SW480 (cell line): ENCODE data around the gene HEMK1.

Experiments used
- DNase-seq: peaks from one replicate; pipeline ENCODE4 v3.0.0-alpha.2; 2016; ENCODE audit warnings: low spot score

Gene HEMK1

DNA sequence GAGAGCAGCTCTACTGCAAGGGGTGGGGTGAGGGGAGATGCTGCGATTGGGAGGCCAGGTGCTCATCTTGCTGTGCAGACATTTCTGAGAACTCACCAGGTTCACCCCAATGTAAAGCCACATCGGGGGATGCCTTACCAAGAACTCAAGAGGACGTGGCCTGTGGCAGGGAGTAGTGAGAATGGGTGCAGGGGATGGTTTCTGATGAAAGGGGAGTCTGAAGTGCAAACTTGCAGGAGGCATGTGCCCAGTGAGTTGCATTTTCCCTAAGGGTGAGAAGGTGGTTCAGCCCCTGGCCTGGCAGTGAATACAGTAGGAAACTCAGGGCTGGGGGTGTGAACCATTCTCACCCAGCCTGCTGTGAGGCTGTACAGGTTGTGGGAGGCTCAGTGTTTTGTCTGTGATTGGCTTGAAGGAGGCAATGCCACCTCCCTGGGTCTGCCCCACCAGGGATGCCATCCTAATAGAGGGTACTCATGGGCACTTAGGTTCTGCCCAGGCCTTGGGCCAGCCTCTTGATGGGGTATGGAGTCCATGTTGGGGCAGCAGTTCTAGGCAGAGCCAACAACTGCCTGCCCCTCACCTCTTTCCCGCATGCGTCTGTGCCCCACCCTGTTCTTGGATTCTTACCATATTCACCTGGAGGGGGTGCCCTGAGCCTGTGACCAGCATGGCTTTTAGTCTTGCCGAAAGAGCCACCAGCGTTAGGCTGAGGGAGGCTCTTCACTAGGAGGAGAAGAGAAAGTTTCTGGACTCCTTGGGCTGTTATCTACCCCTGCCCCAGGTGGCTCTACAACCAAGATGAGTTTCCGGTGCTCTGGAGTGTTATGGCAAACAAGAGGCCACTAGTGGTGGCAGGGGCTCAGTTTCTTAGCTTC, 4.5 kb downstream of the HEMK1 start:
- DNase-seq, result no peak

DNA sequence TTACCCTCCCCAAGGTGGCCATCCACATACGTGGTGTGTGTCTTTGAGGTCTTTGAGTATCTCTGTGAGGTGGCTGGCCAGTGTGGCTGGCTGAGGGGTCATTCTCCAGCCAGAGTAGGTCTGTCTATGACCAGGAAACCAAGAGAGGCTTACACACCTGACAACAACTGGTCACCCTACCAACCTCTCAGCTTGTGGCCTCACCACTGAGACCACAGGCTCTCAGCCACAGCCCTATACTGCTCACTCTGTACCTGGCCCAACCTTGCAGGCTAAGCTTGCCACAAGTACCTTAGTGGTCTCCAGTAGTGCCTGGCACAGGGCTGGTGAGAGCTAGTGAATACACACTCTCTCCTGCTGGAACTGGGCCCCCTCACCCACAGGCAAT, 5.1 kb downstream of the HEMK1 start:
- no peak for DNase-seq

DNA sequence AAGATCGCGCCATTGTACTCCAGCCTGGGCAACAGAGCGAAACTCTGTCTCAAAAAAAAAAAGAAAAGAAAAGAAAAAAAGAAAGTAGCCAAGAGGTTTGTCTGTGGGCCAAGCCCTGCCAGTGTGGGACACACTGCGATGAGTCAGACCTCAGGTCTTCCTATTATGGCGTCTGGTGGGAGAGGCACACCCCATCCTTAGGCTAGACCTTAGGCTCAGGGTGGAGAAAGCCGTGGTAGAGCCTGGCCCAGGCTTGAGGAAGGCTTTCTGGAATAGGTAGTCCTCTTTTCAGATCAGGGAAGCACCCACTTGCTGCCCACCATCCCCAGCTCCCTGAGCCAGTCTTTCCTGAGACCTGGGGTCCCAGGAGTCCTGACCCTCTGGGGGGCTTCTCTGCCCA, 6.0 kb downstream of the HEMK1 start:
- no peak for DNase-seq

DNA sequence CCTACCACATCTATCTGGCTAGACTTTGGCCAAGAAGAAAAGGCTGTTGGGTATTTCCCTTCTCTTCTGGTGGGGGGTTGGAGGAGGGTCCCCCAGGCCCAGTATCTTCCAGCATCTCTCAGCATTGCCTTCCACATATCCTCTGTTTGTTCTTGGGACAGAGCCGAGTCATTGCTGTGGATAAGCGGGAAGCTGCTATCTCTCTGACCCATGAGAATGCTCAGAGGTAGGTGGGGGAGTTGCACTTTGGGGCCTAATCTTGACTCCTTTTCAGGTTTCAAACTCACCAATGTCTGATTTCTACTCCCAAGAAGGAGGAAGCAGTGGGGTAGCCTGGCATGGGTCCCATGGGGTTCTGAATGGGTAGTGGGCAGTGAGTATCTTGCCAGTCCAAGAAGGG, 8.0 kb downstream of the HEMK1 start:
- DNase-seq, result no peak

DNA sequence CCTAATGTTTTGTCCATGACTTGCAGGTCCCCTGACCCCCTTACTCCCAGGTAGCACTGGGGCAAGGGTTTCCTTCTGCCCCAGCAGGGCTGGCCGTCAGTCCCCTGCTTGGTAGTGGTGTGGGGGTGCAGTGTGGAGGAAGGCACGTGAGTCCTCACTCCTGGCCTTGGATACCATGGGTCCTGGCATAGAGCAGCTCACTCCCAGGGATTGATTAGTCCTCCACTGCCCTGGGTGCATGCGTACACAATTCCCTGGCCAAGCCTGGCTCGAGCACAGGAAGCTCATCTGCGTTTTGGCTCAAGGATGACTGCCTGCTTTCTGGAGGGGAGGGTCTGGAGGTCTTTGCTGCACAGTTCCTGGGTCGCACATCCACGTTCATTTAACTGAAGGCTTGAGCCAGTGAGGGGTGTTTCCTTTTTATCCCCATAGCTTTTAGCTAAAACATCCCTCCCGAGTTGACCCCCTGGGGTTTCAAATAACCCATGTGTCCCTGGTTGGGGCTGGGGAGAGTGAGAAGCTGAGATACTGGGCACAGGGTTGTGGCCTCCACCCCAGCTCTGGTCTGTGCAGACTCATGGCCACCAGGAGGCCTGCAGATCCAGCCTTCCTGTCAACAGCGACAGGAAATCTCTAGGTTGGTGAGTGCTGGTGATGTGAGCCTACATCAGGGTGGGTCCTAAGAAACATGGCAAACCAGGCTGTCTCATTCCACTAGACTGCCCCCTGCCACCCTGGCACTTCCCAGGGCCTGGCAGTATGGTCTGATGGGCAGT, 11.5 kb downstream of the HEMK1 start:
- no peak for DNase-seq

DNA sequence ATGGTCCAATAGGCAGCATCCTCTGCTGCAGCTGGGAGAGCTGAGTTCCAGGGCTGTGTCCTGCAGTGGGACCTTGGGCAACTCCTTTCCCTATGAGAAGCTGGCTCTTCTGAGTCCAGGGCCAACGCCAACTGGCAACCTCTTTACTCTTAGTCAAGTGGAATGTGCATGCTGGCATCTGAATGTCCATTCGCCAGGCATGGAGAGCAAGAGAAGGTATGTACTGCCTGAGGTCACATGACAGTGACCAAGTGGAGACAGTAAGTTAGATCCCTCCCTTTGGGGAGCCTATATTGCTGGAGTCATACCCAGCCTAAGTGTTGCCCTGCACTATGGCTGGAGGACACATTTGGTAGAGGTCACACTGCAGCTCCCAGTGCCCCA, 12.1 kb downstream of the HEMK1 start:
- no peak for DNase-seq

DNA sequence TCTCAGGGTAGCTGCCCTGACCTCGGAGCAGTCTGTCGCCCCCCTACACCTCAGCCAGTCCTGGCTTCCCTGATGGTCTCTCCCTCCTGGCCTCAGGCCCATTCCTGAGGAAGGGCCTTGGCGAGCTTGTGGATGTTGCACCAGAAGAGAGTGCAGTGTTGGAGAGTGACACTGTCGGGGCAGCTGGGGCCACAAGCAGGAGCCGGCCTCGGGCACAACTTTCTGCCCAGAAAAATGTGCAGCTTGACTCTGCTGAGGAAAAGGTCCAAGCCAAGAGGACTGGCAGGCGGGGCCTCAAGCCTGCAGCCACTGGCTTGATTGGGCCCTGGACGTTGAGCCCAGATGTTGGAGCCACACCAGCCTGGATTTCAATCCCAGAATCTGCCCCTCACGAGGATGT, 12.8 kb downstream of the HEMK1 start:
- DNase-seq, result no peak

DNA sequence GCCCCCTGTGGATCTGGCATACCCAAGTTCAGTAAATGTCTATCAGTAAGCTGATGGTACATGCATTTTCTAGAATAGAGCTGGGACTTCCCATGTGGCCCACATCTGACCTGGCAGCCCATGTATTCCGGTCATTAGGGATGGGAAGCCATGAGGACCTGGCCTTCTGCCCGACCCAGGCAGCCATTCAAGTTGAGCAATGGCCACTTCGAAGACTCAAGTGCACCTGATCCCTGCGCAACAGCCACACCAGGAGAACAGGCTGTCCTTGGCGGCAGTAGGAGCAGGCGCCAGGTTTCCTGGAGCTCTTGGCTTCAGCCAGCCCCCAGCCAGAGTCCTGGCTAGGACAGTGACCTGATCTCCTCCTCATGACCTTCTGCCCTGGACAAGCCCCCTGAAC, 14.6 kb downstream of the HEMK1 start:
- no peak for DNase-seq

DNA sequence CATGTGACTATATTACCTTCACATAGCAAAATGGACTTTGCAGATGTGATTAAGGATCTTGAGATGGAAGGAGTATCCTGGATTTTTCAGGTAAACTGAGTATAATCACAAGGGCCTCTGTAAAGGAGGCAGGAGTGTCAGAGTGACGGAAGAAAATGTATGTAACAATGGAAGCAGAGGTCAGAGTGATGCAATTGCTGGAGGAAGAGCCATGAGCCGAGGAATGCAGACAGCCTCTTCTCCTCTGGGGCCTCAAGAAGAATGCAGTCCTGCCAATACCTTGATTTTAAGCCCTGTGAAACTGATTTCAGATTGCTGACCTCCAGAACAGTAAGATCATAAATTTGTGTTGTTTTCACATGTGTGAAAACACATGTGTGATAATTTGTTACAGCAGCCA, 15.1 kb downstream of the HEMK1 start:
- DNase-seq, result no peak

DNA sequence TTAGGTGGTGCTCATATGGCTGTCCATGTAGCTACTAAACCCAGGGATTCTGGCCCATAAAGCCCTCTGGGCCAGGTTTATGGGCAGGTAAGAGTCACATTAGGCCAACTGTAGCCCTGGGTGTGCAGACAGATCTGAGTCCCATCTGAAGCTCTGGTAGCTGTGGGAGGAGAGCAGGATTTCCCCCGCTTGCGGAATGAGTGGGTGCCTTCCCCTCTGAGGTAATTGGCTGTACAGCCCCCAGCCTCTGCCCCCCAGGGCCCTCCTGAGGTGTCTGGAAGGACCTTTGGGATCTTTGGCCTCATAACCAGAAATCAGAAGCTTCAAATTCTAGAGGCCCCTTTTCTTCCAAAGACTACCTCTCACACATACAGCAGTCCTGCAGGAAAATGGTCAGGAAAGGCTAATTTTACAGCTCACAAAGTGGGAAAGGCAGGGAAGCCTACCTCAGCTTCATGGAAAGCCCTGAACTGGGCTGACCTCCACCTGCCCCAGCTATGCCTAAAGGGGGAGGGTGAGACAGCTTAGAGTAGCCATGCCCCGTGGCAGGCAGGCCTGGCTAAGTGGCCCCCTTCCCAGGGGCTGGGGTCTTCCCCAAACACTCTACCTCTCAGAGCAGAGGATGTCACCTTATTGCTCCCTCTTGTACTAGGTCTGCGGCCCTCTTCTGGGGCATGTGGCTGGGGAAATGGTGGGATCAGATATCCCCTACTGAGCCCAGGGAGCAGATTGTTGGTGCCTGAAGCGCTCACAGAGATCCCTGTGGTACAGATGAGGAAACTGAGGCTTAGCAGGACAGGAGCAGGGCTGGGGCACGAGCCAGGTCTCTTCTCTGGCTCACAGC, 16.8 kb downstream of the HEMK1 start:
- no peak for DNase-seq

DNA sequence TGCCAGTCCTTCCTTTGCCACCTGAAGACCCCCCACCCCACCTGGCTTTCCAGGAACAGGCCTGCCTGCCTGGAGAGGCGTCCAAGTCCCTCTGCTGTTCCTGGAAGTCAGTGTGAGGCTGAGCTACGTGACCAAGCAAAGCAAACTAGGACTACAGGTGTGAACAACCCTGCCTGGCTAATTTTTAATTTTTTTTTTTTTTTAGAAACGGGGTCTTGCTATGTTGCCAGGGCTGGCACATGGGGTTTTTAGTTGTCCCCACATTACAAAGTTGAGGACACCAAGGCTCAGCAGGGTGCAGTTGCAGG, 17.4 kb downstream of the HEMK1 start:
- no peak for DNase-seq

DNA sequence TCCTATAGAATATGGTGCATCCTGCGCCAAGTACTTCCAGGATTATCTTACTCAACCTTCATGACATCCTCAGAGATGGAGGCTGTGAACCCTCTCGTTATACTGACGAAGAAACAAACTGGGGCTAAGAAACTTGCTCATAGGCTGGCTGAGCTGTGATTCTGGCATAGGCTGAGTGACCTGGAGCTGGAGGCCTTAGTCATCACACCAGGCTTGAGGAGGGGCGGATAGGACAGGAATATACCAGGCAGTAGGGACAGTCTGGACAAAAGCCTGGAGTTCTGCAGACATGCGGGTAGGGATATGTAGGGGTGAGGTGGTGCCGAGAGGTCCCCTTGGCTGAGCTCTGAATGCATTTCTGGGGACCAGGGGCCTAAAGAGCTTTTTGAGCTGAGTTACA, 18.1 kb downstream of the HEMK1 start:
- no peak for DNase-seq

DNA sequence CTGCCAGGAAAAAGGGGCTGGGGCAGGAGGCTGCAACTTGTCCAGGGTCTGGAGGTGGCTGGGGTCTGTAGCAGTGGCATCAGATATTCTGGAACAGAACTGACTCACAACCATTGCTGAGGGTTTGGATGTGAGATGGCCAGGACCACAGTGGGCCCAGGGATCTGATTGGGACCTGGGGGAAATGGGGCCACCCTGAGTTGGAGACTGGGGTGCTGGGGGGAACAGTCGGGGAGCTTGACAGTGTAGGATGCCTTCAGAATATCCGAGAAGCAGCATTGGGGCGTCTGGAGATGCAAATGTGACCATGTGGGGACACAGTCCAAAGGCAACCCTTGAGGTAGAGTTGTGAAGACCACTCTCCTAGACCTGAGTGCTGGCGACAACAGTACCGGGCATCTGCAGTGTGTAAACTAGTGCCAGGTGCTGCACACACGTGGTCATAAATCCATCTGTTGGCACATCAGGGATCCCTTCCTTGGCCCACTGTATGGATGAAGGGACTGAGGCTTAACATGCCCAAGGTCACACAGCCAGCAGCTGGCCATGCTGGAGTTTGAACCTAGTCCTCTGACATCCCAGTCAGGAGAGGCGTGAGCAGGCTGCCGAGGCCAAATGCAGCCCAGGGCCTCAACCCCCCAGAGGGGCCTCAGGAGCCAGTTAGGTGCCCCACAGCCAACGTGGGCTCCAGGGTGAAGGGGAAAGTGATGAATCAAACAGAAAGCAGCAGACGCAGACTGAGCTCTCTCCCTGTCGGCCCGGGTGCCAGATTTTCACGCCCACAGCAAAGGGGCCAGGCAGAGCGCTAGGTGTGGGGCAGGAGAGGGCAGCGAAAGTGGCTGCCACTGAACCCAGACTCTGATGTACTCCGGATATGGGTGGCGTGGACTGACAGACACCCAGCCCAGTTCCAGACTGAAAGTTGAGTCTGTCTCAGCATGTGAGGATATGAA, 18.8 kb downstream of the HEMK1 start:
- DNase-seq, result no peak

DNA sequence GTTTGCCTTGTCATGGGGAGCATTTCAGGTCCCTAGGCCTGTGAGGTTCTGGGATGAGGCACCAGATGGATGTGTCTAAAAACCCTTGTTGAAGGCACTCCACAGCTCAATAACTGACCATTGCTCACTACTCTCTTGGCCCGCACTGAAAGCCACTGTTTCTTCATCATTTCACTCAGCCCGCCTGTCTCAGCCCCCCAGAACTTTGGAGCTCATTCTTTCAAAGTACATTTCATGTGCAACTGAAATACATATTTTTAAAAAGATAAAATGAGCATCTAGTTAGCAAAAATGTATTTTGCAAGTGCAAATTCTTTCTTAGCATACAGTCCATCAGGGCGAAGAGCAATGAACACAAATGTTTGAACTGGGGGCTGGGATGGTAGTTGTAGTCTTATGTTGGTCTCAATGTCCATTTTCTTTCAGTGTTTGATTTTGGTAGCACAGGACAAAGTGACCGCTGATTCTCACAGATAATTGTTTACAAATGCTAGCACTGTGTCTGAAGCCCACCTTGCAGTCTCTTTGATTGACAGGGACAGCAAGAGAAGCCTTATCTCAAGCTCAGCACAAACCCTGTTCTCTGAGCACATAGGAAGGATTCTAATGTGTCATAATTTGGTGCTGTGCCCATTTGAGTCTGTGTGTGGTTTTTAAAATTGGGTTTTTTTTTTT, 19.6 kb downstream of the HEMK1 start:
- DNase-seq, result no peak

DNA sequence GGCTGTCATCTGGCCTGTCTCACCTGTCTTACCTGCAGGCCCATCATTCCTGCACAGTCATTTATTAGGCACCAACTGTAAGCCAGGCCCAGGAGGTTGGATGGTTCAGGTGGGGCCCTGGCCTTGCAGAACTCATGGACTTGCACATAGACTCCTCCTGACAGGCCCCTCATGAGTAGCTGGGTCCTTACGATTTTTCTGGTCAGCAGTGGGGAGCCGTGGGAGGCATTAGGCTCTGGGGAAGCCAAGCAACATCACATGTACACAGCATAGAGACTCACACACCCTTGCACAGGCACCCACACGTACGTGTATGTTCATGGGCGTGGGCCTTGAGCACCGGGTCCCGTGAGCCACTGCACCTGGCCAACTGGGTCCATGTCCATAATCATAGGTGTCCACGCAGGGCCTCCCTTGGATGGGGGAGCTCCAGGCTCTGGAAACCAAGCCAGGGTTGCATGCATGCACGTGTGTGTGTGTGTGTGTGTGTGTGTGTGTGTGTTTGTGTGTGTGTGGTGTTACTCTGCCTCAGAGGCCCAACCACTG, 21.9 kb downstream of the HEMK1 start:
- no peak for DNase-seq

DNA sequence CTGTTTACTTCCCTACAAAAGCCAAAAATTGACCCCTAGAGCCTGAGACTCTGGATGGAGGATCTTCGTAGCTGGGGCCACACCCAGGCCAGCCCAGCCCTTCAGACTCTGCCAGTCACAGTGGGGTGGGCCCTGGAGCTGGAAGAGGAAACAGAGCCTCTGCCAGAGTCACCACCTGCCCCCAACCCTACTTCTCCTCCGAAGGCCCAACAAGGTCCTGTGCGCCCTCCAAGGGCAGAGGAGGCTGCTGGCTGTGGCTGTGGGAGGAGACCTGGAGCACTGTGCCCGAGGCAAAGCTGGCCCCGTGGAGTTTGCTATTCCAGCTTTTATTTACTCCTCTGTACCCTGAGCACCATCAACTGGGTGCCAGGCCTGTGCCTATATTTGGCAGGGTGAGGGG, 23.2 kb downstream of the HEMK1 start:
- no peak for DNase-seq

DNA sequence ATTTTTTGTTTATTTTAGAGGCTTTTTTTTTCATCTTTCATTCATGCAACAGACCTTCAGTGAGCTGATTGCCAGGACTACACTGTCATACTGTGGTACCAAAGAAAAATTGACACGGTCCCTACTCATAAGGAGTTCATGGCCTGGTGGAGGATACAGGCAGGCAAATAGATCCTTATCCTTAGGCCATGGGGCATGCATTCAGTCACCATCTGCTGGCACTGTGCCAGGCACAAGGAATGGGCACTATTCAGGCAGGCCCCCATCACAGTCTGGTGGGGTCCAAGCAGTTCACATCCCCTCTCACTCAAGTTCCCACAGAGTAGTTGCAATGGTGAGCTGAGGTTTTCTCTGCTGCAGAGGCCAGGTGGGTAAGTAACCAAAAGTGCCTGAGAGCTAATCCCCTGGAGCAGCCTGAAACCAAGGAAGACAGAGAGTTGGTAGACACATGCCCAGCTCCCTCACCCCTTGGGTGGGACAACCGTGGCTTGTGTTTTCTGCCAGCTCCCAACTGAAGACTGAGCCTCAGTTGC, 25.0 kb downstream of the HEMK1 start:
- DNase-seq, result no peak

DNA sequence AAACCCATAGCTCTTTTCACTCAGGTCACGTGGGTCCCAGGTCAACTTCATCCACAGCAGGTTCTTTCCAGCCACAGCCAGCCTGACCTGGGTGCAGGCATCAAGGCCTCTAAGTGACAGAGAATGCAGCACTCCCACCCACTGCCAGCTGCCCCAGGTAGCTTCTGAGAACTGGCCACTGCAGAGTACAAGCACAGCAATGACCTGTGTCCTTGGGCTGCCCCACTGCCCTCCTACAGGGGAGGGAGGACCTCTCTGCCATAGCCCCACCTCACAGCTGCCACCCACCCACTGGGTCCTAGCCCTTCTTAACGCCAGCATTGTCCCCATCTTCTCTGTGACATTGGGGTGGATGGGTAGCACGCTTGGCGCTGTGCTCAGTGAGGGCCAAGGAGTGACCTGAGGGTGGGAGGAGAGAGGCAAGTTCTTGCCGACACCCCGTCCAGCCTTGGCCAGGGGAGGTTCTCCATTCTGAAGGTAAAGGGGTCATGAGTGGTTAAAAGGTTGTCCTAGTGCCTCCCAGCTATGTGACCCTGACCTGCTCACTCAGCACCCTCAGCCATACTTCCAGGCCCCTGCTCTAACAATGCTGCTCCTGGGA, 29.9 kb downstream of the HEMK1 start:
- no peak for DNase-seq

DNA sequence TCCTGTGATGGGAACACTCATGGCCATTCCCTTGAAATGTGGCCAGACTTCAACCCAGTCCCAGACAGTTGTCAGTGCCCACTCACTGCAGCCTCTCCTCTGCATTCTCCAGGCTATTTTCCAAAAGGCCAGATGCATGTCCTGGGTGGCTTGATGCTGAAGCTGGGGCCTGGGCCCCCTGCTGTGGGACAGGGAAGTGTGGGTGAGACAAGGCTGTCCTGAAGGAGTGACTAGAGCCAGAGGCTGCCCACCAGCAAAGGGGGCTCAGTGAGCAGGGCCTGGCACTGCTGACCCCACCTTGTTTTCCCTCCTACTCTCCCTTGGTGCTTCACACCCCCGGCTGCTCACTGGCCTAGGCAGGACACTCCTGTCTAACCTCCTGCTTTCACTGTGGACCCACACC, 30.4 kb downstream of the HEMK1 start:
- no peak for DNase-seq

DNA sequence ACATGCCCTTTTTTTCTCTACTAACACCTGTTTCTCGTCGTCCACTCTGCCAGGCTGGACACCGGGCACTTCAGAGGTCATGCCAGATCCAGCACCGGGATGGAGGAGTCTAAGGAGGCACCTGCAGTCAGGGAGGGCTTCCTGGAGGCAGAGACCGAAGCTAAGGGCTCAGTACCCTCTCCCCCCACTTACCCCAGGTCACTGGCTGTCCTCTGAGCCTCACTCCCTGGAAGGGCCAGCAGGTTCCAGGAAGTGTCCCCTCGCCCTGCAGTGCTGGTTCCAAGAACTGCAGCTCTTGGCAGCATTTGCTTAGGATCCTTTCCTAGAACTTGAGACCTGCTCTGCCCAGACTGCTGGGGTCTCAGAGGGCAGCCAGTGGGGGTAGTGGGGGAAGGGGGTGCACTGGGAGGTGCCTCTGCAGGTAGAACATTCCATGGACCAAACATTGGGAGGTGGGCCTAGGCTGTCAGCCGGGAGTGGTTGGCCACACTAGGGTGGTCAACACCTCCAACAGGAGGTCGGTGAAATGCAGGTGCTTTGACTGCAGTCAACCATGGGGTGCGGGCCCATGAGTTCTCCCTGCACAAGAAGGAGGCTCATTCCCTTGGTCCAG, 30.9 kb downstream of the HEMK1 start:
- no peak for DNase-seq
